Measurements from ENCODE around the gene HFE.
"Not testable (repeated sequence)": the region's sequence is repeated elsewhere in the genome, so short reads cannot be mapped to it uniquely, and the experiment has no call there.

The HFE gene

GRCh38 chr6:26105842-26106241 is 18.6 kb downstream of the HFE start:
- DNase-seq (ENCODE audit: extremely low read depth in 1 of 2, low read depth in 1 of 2) = no peak

GRCh38 chr6:26107935-26108334 is 20.7 kb downstream of the HFE start:
- DNase-seq (ENCODE audit: extremely low read depth in 1 of 2, low read depth in 1 of 2) = no peak

- no peak for DNase-seq (ENCODE audit: extremely low read depth in 1 of 2, low read depth in 1 of 2)
Observed at GRCh38 chr6:26109772-26110171, 22.5 kb downstream of the HFE start.

- DNase-seq (ENCODE audit: extremely low read depth in 1 of 2, low read depth in 1 of 2) = no peak
Observed at GRCh38 chr6:26113570-26113969, 26.3 kb downstream of the HFE start.

- DNase-seq (ENCODE audit: extremely low read depth in 1 of 2, low read depth in 1 of 2) = no peak
Observed at GRCh38 chr6:26115226-26115625, 28.0 kb downstream of the HFE start.

- no peak for DNase-seq (ENCODE audit: extremely low read depth in 1 of 2, low read depth in 1 of 2)
Observed at GRCh38 chr6:26116267-26116666, 29.0 kb downstream of the HFE start.

GRCh38 chr6:26118999-26119398 is 31.8 kb downstream of the HFE start:
- no peak for DNase-seq (ENCODE audit: extremely low read depth in 1 of 2, low read depth in 1 of 2)

GRCh38 chr6:26120115-26120514 is 32.9 kb downstream of the HFE start:
- not testable (repeated sequence) for DNase-seq (ENCODE audit: extremely low read depth in 1 of 2, low read depth in 1 of 2)

GRCh38 chr6:26120807-26121140 is 33.5 kb downstream of the HFE start:
- DNase-seq (ENCODE audit: extremely low read depth in 1 of 2, low read depth in 1 of 2) = no peak

GRCh38 chr6:26121141-26122004 is 34.1 kb downstream of the HFE start:
- DNase-seq (ENCODE audit: extremely low read depth in 1 of 2, low read depth in 1 of 2) = no peak

GRCh38 chr6:26122005-26122388 is 34.8 kb downstream of the HFE start:
- DNase-seq (ENCODE audit: extremely low read depth in 1 of 2, low read depth in 1 of 2) = no peak

- DNase-seq (ENCODE audit: extremely low read depth in 1 of 2, low read depth in 1 of 2) = no peak
Observed at GRCh38 chr6:26122402-26122792, 35.2 kb downstream of the HFE start.

GRCh38 chr6:26122793-26123674 is 35.8 kb downstream of the HFE start:
- peak; percentile 66 to 94 for DNase-seq (ENCODE audit: extremely low read depth in 1 of 2, low read depth in 1 of 2)

- peak; percentile 68 to 73 for DNase-seq (ENCODE audit: extremely low read depth in 1 of 2, low read depth in 1 of 2)
Observed at GRCh38 chr6:26123675-26123946, 36.4 kb downstream of the HFE start.

- peak; percentile 57 to 71 for DNase-seq (ENCODE audit: extremely low read depth in 1 of 2, low read depth in 1 of 2)
Observed at GRCh38 chr6:26123947-26124780, 36.9 kb downstream of the HFE start.

GRCh38 chr6:26124781-26125685 is 37.8 kb downstream of the HFE start:
- no peak for DNase-seq (ENCODE audit: extremely low read depth in 1 of 2, low read depth in 1 of 2)

- DNase-seq (ENCODE audit: extremely low read depth in 1 of 2, low read depth in 1 of 2) = no peak
Observed at GRCh38 chr6:26126394-26127235, 39.4 kb downstream of the HFE start.

GRCh38 chr6:26128013-26128771 is 41.0 kb downstream of the HFE start:
- no peak for DNase-seq (ENCODE audit: extremely low read depth in 1 of 2, low read depth in 1 of 2)

- DNase-seq (ENCODE audit: extremely low read depth in 1 of 2, low read depth in 1 of 2) = no peak
Observed at GRCh38 chr6:26129656-26130055, 42.4 kb downstream of the HFE start.
